RWPE2 (cell line): ENCODE measurements around the gene DYNC1I1.

Source experiments
- ATAC-seq: fragments of 200-7000 bp; cut with Tn5 transposase; 3 replicates; pipeline ENCODE4 v1.9.1; 2021; ENCODE audit warnings: low read depth
- DNase-seq: peaks from one replicate; pipeline ENCODE4 v3.0.0-alpha.2; 2020; ENCODE audit warnings: low spot score
- H3K27ac ChIP-seq: fragments of 450-650 bp; 2 replicates; pipeline ENCODE4 v1.5.1; 2017; ENCODE audit warnings: mild to moderate bottlenecking; ENCODE audit not compliant: poor library complexity, severe bottlenecking
- H3K27me3 ChIP-seq: fragments of 250-450 bp; sonication (Bioruptor Pico); 2 replicates; pipeline ENCODE4 v1.5.1; 2021; ENCODE audit warnings: mild to moderate bottlenecking, moderate library complexity; ENCODE audit not compliant: insufficient read depth, poor library complexity, severe bottlenecking
- H3K36me3 ChIP-seq: fragments of 250-450 bp; sonication (Bioruptor Pico); 2 replicates; pipeline ENCODE4 v1.5.1; 2020; ENCODE audit warnings: low read depth, mild to moderate bottlenecking, moderate library complexity
- H3K4me1 ChIP-seq: fragments of 250-450 bp; sonication (Bioruptor Pico); 2 replicates; pipeline ENCODE4 v1.5.1; 2021; ENCODE audit warnings: mild to moderate bottlenecking, moderate library complexity; ENCODE audit not compliant: insufficient read depth, poor library complexity, severe bottlenecking
- H3K4me3 ChIP-seq: fragments of 250-450 bp; sonication (Bioruptor Pico); 2 replicates; pipeline ENCODE4 v1.5.1; 2021; ENCODE audit warnings: mild to moderate bottlenecking, moderate library complexity; ENCODE audit not compliant: severe bottlenecking
- H3K9me3 ChIP-seq: fragments of 250-450 bp; sonication (Bioruptor Pico); 2 replicates; pipeline ENCODE4 v1.5.1; 2021; ENCODE audit warnings: mild to moderate bottlenecking, moderate library complexity; ENCODE audit not compliant: severe bottlenecking
- TF ChIP-seq, protein P1 (sequence below): fragments of 450-650 bp; IDR thresholded peaks from one replicate; pipeline ENCODE4 v1.5.1; 2017; ENCODE audit warnings: mild to moderate bottlenecking, moderate library complexity; ENCODE audit not compliant: poor library complexity, severe bottlenecking

Gene DYNC1I1

DNA sequence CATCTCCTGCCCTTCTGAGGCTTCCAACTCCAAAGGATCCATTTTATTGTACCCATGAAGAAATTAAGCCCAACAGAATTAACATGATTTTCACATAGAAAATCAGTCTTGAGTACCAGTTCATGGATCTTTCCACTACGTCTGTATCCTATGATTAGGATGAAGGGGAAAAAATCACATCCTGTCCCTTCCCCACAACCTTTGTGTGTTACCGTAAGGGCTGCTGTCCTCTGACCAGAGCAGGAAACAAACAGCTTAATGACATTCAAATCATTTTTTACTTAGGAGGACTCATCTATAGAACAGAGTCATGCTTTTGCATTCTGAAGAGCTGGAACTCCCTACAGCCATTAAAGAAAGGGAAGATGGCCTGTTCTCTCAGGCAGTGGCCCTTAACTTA lies 241.5 kb downstream of the DYNC1I1 start:
- Histone ChIP-seq H3K4me3 (no peak overlapping the region), H3K27ac (no peak overlapping the region), H3K36me3 (no peaks in the 10 kb centered on the region), H3K27me3 (peaks cover 18% of the 10 kb centered on the region), H3K9me3 (peaks cover 2% of the 10 kb centered on the region), H3K4me1 (no peaks in the 10 kb centered on the region)
- TF ChIP-seq, protein P1, sequence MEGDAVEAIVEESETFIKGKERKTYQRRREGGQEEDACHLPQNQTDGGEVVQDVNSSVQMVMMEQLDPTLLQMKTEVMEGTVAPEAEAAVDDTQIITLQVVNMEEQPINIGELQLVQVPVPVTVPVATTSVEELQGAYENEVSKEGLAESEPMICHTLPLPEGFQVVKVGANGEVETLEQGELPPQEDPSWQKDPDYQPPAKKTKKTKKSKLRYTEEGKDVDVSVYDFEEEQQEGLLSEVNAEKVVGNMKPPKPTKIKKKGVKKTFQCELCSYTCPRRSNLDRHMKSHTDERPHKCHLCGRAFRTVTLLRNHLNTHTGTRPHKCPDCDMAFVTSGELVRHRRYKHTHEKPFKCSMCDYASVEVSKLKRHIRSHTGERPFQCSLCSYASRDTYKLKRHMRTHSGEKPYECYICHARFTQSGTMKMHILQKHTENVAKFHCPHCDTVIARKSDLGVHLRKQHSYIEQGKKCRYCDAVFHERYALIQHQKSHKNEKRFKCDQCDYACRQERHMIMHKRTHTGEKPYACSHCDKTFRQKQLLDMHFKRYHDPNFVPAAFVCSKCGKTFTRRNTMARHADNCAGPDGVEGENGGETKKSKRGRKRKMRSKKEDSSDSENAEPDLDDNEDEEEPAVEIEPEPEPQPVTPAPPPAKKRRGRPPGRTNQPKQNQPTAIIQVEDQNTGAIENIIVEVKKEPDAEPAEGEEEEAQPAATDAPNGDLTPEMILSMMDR: no peak
- no peak for DNase-seq
- ATAC-seq: no peak

- ATAC-seq (no peak), DNase-seq (no peak)
- H3K27me3 ChIP-seq: peaks cover 18% of the 10 kb centered on the region
- no peak overlapping the region for H3K27ac ChIP-seq
- H3K9me3 ChIP-seq: peaks cover 2% of the 10 kb centered on the region
- no peaks in the 10 kb centered on the region for H3K36me3 ChIP-seq
- TF ChIP-seq, protein P1: no peak
- H3K4me3 ChIP-seq: no peak overlapping the region
- H3K4me1 ChIP-seq: no peaks in the 10 kb centered on the region
These were observed 242.3 kb downstream of the DYNC1I1 start for GRCh38 chr7:96014617-96015016.

GRCh38 chr7:96016056-96016586 lies 243.8 kb downstream of the DYNC1I1 start:
- no peak for ATAC-seq
- H3K27me3 ChIP-seq: peaks cover 11% of the 10 kb centered on the region

GRCh38 chr7:96016735-96017134 lies 244.4 kb downstream of the DYNC1I1 start:
- Histone ChIP-seq H3K4me3 (no peak overlapping the region), H3K4me1 (no peaks in the 10 kb centered on the region), H3K27ac (no peak overlapping the region), H3K36me3 (no peaks in the 10 kb centered on the region), H3K27me3 (peaks cover 6% of the 10 kb centered on the region), H3K9me3 (peaks cover 2% of the 10 kb centered on the region)
- ATAC-seq (no peak), DNase-seq (no peak)
- TF ChIP-seq, protein P1: no peak

More at GRCh38 chr7:96016056-96016586, 243.8 kb downstream of the DYNC1I1 start:
- H3K27ac ChIP-seq: no peak overlapping the region
- DNase-seq: no peak
- TF ChIP-seq, protein P1: no peak
- no peaks in the 10 kb centered on the region for H3K4me1 ChIP-seq
- peaks cover 2% of the 10 kb centered on the region for H3K9me3 ChIP-seq
- H3K36me3 ChIP-seq: no peaks in the 10 kb centered on the region
- no peak overlapping the region for H3K4me3 ChIP-seq

DNA sequence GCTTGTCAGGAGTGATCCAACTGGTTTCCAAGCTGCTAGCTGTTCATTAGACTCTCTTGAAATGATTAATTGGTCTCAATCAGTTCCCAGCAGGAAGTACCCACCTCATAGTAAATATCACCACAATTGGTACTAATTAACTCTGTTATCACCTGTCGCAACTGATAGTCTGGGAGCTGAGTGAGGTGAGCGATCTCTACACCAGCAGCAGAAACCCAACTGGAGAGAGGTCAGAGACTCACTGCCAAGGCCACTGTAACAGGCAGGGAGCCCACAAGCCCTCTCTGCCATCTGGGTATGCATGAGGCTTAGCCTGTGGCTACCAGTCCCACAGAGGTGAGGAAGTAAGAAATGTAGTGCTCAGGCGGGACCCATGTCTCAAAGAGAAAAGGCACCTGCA lies 245.5 kb downstream of the DYNC1I1 start:
- TF ChIP-seq, protein P1: no peak
- no peak for DNase-seq
- ATAC-seq: no peak
- Histone ChIP-seq H3K4me3 (no peak overlapping the region), H3K9me3 (peaks cover 2% of the 10 kb centered on the region), H3K27me3 (peaks cover 6% of the 10 kb centered on the region), H3K27ac (no peak overlapping the region), H3K36me3 (no peaks in the 10 kb centered on the region), H3K4me1 (no peaks in the 10 kb centered on the region)
